ENCODE data around the gene CKLF. TPM values are rescaled to one million over a fixed set of nuclear protein-coding genes. Genes with fewer than 3 reads are reported as not detected.
"Not testable (repeated sequence)": the region's sequence is repeated elsewhere in the genome, so short reads cannot be mapped to it uniquely, and the experiment has no call there.

The CKLF gene
- total and polyA plus RNA-seq, 4 donors = 9.5 to 36.1 (median 21.5) TPM

DNA sequence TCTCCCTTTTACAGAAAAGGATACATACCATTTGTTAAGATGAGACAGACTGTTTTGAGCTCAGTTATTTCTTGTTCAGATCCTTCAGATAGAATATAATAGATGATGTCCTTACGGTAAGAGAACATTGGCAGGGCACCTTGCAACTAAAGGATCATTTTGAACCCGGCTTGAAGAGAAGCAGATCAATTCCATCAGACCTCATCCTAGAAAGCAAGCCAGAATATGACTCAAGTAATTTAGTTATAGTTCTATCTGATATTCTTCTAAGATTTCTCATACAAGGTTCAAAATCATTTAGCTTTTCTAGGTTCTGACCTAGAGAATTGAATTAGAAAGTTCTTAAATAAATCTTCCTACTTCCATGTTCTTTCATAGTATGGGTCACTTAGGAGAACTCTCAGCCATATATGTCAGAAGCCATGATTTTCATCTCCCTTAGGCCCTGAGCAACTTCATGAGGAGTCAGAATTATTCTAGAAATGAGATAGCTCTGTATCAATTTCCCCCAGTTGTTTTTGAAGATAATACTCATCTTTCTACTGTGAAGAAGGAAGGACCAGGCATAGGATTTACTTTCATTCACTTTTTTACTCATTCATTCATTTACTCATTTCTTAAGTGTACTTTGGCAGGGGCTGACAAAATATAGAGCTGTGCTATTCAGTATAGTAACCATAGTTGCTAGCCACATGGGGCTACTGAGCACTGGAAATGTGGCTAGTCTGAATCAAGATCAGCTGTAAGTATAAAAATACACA lies 11.4 kb downstream of the CKLF start:
- DNase-seq (ENCODE audit: low spot score) = no peak
- Histone ChIP-seq H3K9ac (ENCODE audit: low read depth in 1 of 2, low read length in 2 of 2) (peak overlapping the region in 1 of 2 donors; percentile 6), H3K9me3 (ENCODE audit: control insufficient read depth in 4 of 4, low read length in 3 of 4) (no peaks in the 10 kb centered on the region), H3K27ac (ENCODE audit: low read depth in 1 of 2, low read length in 2 of 2) (no peak overlapping the region), H3K36me3 (ENCODE audit: control insufficient read depth in 4 of 4, insufficient read depth in 3 of 4, low read depth in 1 of 4, low read length in 3 of 4) (peaks cover 0 to 6% (median 1%) of the 10 kb centered on the region in 4 donors), H3K4me1 (ENCODE audit: control insufficient read depth in 4 of 4, insufficient read depth in 4 of 4, low read length in 3 of 4) (peaks cover 0 to 7% (median under 1%) of the 10 kb centered on the region in 4 donors), H3K4me3 (ENCODE audit: low read depth in 1 of 3, low read length in 3 of 3) (no peak overlapping the region), H3K27me3 (ENCODE audit: control insufficient read depth in 4 of 4, insufficient read depth in 4 of 4, low read length in 3 of 4) (no peaks in the 10 kb centered on the region)
- TF ChIP-seq TAF1 (conservative IDR thresholded peaks at IDR 0.05) (no peak), JUND (IDR thresholded peaks at IDR 0.05) (no peak), YY1 (IDR thresholded peaks at IDR 0.05) (no peak), GABPA (IDR thresholded peaks at IDR 0.05 in 1 of 2, conservative IDR thresholded peaks at IDR 0.05 in 1 of 2) (no peak), RXRA (IDR thresholded peaks at IDR 0.05) (no peak), FOXA1 (IDR thresholded peaks at IDR 0.05) (no peak), NR2F2 (IDR thresholded peaks at IDR 0.05) (no peak)
- TF ChIP-seq, protein P1, sequence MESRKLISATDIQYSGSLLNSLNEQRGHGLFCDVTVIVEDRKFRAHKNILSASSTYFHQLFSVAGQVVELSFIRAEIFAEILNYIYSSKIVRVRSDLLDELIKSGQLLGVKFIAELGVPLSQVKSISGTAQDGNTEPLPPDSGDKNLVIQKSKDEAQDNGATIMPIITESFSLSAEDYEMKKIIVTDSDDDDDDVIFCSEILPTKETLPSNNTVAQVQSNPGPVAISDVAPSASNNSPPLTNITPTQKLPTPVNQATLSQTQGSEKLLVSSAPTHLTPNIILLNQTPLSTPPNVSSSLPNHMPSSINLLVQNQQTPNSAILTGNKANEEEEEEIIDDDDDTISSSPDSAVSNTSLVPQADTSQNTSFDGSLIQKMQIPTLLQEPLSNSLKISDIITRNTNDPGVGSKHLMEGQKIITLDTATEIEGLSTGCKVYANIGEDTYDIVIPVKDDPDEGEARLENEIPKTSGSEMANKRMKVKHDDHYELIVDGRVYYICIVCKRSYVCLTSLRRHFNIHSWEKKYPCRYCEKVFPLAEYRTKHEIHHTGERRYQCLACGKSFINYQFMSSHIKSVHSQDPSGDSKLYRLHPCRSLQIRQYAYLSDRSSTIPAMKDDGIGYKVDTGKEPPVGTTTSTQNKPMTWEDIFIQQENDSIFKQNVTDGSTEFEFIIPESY (IDR thresholded peaks at IDR 0.05) = no peak
- TF ChIP-seq, protein P2, sequence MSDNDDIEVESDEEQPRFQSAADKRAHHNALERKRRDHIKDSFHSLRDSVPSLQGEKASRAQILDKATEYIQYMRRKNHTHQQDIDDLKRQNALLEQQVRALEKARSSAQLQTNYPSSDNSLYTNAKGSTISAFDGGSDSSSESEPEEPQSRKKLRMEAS (IDR thresholded peaks at IDR 0.05) = no peak
- WGBS = 95% methylated on average over 2 of the region's 2 CpGs

DNA sequence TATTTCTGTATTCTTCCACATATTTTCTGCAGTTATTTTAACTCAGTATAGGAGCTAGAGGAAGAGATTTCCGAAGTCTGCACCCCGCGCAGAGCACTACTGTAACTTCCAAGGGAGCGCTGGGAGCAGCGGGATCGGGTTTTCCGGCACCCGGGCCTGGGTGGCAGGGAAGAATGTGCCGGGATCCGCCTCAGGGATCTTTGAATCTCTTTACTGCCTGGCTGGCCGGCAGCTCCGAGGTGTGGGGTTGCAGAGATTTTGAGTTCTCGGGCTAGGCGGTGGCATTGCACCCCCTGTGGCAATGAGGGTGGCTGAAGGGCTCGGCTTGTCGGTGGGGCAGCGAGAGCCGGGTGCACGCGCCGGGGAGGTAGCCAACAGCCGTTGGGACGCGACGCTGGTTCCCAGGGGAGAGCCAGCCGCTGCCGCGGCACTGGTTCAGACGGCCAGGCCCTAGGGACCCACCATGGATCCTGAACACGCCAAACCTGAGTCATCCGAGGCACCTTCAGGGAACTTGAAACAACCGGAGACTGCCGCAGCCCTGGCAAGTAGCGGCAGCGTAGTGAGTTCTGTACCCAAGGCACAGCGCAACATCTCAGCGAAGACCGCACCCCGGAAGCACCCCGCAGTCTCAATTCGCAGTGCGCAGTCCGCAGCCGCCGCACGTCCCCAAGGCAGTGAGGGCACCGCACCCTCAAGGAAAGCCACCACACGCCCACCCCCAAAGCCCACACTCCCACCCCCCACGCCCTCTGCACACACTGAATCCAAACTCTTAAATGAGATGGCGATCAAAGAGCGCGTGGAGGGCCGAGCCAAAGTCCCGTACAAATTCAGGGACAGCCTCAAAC lies 13.9 kb downstream of the CKLF start, which contains the start of gene CMTM1:
Gene CMTM1, plus strand, starts transcription at position 389 of the 851 bp plus-strand sequence. Its CDS starts 75 bp downstream, at position 464.
- no peak within 1 kb of the TSS for H3K4me3 ChIP-seq (ENCODE audit: low read depth in 1 of 3, low read length in 3 of 3)
- H3K27me3 ChIP-seq (ENCODE audit: control insufficient read depth in 4 of 4, insufficient read depth in 4 of 4, low read length in 3 of 4) = no peaks in the 10 kb centered on the region
- no peak for DNase-seq (ENCODE audit: low spot score)
- H3K27ac ChIP-seq (ENCODE audit: low read depth in 1 of 2, low read length in 2 of 2) = no peak within 1 kb of the TSS
- TF ChIP-seq RXRA (IDR thresholded peaks at IDR 0.05) = no peak
- TF ChIP-seq TAF1 (conservative IDR thresholded peaks at IDR 0.05) = no peak
- no peak for TF ChIP-seq HNF4G (IDR thresholded peaks at IDR 0.05)
- no peak for TF ChIP-seq EGR1 (IDR thresholded peaks at IDR 0.05; ENCODE audit: low read depth in 2 of 2)
- TF ChIP-seq HNF4A (conservative IDR thresholded peaks at IDR 0.05) = no peak
- TF ChIP-seq YY1 (IDR thresholded peaks at IDR 0.05) = no peak
- no peak for TF ChIP-seq SP1 (IDR thresholded peaks at IDR 0.05)
- no peak for TF ChIP-seq FOXA2 (IDR thresholded peaks at IDR 0.05)
- TF ChIP-seq JUND (IDR thresholded peaks at IDR 0.05) = no peak
- TF ChIP-seq, protein P3, sequence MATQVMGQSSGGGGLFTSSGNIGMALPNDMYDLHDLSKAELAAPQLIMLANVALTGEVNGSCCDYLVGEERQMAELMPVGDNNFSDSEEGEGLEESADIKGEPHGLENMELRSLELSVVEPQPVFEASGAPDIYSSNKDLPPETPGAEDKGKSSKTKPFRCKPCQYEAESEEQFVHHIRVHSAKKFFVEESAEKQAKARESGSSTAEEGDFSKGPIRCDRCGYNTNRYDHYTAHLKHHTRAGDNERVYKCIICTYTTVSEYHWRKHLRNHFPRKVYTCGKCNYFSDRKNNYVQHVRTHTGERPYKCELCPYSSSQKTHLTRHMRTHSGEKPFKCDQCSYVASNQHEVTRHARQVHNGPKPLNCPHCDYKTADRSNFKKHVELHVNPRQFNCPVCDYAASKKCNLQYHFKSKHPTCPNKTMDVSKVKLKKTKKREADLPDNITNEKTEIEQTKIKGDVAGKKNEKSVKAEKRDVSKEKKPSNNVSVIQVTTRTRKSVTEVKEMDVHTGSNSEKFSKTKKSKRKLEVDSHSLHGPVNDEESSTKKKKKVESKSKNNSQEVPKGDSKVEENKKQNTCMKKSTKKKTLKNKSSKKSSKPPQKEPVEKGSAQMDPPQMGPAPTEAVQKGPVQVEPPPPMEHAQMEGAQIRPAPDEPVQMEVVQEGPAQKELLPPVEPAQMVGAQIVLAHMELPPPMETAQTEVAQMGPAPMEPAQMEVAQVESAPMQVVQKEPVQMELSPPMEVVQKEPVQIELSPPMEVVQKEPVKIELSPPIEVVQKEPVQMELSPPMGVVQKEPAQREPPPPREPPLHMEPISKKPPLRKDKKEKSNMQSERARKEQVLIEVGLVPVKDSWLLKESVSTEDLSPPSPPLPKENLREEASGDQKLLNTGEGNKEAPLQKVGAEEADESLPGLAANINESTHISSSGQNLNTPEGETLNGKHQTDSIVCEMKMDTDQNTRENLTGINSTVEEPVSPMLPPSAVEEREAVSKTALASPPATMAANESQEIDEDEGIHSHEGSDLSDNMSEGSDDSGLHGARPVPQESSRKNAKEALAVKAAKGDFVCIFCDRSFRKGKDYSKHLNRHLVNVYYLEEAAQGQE (IDR thresholded peaks at IDR 0.05) = no peak
- TF ChIP-seq, protein P2 (IDR thresholded peaks at IDR 0.05) = no peak
- TF ChIP-seq, protein P4, sequence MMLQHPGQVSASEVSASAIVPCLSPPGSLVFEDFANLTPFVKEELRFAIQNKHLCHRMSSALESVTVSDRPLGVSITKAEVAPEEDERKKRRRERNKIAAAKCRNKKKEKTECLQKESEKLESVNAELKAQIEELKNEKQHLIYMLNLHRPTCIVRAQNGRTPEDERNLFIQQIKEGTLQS (IDR thresholded peaks at IDR 0.05) = no peak
- TF ChIP-seq, protein P5, sequence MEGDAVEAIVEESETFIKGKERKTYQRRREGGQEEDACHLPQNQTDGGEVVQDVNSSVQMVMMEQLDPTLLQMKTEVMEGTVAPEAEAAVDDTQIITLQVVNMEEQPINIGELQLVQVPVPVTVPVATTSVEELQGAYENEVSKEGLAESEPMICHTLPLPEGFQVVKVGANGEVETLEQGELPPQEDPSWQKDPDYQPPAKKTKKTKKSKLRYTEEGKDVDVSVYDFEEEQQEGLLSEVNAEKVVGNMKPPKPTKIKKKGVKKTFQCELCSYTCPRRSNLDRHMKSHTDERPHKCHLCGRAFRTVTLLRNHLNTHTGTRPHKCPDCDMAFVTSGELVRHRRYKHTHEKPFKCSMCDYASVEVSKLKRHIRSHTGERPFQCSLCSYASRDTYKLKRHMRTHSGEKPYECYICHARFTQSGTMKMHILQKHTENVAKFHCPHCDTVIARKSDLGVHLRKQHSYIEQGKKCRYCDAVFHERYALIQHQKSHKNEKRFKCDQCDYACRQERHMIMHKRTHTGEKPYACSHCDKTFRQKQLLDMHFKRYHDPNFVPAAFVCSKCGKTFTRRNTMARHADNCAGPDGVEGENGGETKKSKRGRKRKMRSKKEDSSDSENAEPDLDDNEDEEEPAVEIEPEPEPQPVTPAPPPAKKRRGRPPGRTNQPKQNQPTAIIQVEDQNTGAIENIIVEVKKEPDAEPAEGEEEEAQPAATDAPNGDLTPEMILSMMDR (IDR thresholded peaks at IDR 0.05; ENCODE audit: low read depth, low read length, missing input control) = no peak
- no peak for TF ChIP-seq NR2F2 (IDR thresholded peaks at IDR 0.05)
- TF ChIP-seq GABPA (IDR thresholded peaks at IDR 0.05 in 1 of 2, conservative IDR thresholded peaks at IDR 0.05 in 1 of 2) = no peak
- 95% methylated on average over 54 of the region's 54 CpGs for WGBS
- no peaks in the 10 kb centered on the region for H3K9me3 ChIP-seq (ENCODE audit: control insufficient read depth in 4 of 4, low read length in 3 of 4)
- peaks cover 0 to 1% (median 0%) of the 10 kb centered on the region in 4 donors for H3K4me1 ChIP-seq (ENCODE audit: control insufficient read depth in 4 of 4, insufficient read depth in 4 of 4, low read length in 3 of 4)
- H3K36me3 ChIP-seq (ENCODE audit: control insufficient read depth in 4 of 4, insufficient read depth in 3 of 4, low read depth in 1 of 4, low read length in 3 of 4) = peaks cover 0 to 6% (median 0%) of the 10 kb centered on the region in 4 donors
- H3K9ac ChIP-seq (ENCODE audit: low read depth in 1 of 2, low read length in 2 of 2) = no peak within 1 kb of the TSS

DNA sequence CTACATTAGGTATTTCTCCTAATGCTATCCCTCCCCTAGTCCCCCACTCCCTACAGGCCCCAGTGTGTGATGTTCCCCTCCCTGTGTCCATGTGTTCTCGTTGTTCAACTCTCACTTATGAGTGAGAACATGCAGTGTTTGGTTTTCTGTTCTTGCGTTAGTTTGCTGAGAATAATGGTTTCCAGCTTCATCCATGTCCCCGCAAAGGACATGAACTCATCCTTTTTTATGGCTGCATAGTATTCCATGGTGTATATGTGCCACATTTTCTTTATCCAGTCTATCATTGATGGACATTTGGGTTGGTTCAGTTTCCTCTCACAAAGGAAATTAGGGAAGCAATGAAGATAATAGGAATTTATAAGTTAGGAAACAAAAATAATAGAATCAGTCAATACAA lies 14.9 kb downstream of the CKLF start:
- not testable (repeated sequence) for H3K36me3 ChIP-seq (ENCODE audit: control insufficient read depth in 4 of 4, insufficient read depth in 3 of 4, low read depth in 1 of 4, low read length in 3 of 4); H3K27me3 ChIP-seq (ENCODE audit: control insufficient read depth in 4 of 4, insufficient read depth in 4 of 4, low read length in 3 of 4); H3K9ac ChIP-seq (ENCODE audit: low read depth in 1 of 2, low read length in 2 of 2); DNase-seq (ENCODE audit: low spot score); H3K4me1 ChIP-seq (ENCODE audit: control insufficient read depth in 4 of 4, insufficient read depth in 4 of 4, low read length in 3 of 4); H3K27ac ChIP-seq (ENCODE audit: low read depth in 1 of 2, low read length in 2 of 2); H3K4me3 ChIP-seq (ENCODE audit: low read depth in 1 of 3, low read length in 3 of 3); H3K9me3 ChIP-seq (ENCODE audit: control insufficient read depth in 4 of 4, low read length in 3 of 4)
- WGBS = 95% methylated on average over 3 of the region's 3 CpGs

Measured in liver (tissue), 9 donors.